DMS114 treated with DMSO at 0.1 percent for 48 hours (cell line): ENCODE data around the gene ELAVL2.

Experiments used
- DNase-seq: peaks from one replicate; lab custom pipeline; 2025; ENCODE audit not compliant: unreplicated experiment; lab: John Stamatoyannopoulos, UW

The ELAVL2 gene

DNA sequence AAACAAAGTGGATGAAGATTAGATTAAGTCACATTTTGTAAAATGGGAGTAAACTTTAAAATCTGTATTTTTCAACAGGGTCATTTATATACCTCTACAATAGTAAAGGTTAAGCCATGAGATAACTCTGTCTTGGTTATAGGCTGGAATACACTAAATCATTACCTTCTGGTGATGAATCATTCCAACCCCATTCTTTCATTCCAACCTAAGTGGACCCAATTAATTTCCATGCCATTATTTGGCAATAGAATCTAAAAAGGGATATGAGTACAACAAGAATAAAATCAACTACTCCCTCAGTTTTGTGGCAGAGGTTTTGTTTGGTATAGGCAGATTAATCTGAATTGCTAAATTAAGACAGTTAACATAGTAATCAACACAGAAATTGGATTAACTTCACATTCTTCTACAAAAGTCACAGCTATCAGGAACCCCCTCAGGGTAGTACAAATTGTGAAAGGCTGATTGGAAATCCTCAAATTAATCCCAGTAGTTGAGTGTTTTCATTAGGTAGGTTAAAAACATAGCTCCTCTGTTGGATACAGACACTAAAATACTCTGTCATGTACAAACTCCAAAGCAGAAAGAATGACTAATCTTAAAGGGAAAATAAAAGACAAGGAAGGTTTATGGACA is 54.2 kb downstream of the ELAVL2 start:
- DNase-seq = no peak

DNA sequence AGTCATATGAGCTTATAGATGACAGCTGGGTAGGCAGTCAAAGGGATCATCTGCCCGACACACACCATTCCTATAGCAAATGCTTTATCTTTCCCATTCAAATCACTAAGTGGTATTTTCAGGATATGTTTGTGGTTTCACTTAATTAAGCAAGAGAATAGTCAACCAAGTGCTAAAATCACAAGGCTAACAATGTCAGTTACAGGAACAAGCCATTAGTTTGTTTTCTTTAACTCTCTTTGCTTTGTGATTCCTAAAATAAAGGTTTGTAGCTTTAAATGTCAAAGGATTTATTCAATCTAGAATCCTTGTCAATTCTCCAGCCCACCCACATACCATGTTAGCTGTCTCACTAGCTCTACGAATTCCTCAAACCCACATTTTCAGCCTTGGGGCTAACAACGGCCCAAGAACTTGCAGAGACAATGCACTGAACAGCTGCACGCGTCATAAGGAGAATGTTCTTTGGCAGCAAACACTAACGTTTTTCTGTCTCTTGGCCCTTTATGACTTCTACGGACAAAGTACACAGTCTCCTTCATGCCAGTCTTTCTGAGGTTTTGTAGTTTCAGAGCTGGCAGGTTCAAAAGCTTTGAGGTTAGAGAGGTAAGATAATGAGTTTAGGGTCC is 56.6 kb downstream of the ELAVL2 start:
- no peak for DNase-seq

DNA sequence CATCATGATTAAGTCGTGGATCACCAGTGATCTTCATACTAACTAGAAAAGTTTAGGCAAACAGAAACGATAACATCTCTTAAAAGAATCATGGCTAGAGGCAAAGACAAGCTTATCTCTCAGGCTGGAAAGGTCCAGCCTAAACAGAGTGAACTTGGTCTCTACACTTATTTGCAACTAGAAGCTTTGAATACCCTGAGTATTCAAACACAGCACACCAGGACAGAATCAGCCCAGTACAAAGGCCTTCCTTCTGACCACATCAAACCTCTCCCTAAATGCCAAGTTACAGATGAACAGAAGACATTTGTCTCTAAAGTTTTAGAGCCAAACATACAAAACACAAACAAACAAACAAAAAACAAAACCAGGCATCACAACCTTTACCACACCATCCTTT is 57.2 kb downstream of the ELAVL2 start:
- DNase-seq = no peak

DNA sequence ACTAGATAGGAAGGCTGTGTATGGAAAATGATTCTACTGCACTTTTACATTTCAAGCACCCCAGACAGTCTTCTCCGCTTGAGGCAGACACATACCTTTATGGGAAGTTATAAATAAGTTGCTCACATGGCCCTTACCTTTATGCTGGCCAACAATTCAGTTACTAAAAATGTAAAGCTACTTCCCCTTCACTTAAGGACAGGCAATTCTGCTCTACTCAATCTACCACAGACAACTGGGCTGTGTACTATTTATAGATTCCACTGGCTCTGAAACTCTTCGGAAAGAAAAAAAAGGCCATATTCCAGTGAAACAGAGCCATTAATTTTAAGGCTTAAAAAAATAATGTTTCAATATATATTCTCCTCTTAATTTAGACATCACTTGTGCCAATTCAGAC is 59.4 kb downstream of the ELAVL2 start:
- DNase-seq = no peak

DNA sequence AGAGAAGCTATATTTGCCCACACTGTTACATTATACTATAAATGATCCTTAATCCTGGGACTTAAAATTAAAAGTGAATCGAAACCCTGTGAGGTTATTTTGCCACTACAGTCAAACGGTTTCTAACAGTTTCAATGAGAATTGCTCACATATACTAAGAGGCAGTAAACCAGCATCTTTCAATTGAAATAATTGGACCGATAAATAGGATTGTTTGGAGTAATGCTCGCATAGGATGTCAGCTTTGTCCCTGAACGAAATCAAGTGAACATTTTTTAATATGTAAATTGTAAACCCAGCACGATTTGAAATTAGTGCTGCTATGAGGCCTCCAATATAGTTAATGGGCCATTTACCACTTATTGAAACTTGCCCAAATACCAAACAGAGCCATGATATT is 60.5 kb downstream of the ELAVL2 start:
- DNase-seq = no peak

DNA sequence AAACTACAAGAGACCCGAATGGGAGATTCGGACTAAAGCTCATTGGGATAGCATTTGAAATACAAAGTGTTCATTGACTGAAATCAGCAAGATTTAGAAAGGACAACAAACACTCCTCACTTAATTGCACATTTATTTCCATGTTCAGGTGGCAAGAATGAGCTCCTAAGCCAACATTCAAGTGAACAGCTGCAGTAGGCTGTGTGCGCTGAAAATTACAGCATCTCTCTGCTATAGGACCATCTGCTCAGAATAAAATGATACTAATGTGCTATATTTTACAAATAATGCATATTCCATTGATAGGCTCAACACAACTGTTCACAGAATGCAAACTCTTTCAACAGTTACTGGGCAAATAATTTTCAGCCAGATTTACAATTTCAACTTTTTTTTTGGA is 61.8 kb downstream of the ELAVL2 start:
- no peak for DNase-seq

DNA sequence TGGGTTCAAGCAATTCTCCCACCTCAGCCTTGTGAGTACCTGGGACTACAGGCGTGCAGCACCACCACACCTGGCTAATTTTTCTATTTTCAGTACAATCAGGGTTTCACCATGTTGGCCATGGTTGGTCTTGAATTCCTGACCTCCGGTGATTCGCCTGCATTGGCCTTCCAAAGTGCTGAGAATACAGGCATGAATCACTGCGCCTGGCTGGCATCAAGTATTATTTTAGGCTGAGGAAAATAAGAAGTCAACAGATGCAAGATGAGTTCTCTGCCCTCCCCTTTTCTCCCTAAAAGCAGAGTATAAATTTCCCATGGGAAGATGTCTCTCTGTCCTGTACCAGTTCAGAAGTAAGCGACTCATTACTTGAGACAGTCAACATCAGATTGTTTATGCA is 71.5 kb downstream of the ELAVL2 start:
- no peak for DNase-seq

DNA sequence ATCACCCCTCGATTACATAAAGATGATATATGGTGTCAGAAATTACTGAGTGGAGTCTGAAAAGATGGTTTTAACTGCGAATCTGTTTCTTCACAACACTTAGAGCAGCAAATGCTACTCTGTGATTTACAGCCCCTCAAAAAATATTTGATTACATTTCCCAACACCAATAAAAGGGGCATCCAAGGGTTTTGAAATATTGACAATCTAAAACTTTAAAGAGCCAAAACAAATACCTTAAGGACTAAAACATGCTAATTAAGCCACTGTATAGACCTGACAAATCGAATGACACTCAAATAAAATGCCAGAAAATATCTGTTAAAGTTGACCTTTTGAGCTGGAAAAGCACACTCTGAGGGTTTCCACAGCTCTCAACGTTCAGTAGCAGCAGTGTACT is 73.2 kb downstream of the ELAVL2 start:
- no peak for DNase-seq

DNA sequence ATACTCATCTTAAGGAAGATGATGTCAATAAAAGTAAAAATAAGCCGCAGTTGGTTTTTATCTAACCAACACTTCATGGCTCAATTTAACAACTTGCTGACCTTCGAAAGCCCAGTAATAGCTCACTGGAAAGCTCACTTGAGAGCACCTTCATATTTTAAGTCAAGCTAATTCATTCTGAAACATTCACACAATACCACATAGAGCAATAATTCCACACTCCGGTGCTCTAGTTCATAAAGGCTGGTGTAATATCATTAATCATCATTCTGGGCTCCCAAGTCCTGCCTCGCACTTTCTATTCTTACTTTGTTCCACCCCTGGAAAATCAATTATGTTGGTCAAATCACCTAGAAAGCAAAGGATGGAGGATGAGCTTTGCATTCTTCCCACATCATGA is 74.4 kb downstream of the ELAVL2 start:
- DNase-seq = no peak

DNA sequence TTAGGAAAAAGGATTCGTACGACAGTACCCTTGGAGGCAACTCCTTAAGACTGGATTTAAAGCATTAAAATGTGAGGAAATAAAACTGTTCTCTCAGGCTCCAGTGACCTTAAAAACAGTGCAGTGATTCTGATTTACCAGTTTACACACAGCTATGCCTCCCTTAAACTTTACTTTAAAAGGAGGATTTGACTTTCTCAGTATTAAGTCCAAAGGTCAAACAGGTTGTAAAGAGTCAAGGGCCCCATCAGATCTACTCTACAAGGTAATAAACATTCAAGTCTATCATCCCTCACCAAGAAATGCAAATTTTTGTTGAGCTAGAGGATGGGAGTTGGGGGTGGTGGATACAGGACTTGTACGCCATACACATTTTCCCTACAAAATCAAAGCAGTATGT is 75.2 kb downstream of the ELAVL2 start:
- DNase-seq = no peak

DNA sequence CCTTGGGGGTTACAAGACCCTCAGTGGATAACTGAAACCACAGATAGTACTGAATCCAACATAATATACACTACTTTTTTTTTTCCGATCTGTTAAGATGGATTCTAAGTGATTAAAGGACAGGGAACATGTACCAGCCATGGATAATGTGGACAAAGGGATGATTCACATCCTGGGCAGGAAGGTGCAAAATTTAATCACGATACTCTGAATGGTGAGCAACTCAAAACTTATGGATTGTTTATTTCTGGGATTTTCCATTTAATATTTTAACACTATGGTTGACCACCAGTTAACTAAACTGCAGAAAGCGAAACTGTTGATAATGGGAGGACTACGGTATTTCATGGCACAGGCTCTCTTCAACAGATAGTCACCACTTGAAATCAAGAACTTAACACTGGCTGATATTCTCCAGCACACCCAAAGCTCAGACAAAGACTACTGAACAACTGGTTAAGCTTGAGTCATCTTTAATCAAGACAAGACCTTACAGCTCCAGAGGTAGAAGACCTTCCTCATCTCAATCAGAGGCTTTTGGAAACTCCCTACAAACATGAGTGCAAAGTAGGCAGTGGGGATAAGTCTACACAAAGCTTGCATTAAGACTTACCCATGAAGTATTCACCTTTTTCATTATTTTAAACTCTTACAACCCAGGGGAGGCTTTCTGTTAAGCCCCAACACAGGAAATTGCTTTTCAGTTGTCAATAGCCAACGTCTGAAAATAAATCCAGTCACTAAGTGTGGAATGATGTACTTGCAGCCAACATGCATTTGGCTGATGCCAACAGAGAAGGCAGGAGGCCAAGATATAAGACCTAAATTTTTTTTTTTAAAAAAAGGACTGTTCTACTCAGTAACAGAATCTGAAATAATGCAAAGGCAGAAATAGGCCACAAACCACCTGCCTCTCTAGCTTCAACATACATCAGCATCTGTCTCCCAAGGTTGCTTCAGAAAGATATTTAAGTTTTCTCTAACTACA is 78.7 kb downstream of the ELAVL2 start:
- no peak for DNase-seq

DNA sequence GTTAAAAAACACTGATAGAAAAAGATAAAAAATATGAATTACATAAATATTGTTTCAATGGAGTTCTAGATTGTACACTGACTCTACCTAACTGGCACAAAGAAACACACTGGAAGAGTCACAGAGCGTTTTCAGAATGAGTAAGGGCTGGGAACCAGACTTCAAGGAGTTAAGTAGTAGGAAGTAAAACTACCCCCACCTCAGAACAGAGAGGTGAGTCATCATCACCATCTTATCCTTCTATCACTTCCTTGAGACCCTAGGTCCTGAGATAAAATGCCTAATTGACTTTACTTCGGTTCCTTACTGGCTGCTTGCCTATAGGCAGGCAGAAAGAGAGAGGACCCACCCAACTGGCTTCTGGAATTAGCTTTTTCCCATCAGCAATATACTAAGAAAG is 79.7 kb downstream of the ELAVL2 start:
- DNase-seq = no peak

DNA sequence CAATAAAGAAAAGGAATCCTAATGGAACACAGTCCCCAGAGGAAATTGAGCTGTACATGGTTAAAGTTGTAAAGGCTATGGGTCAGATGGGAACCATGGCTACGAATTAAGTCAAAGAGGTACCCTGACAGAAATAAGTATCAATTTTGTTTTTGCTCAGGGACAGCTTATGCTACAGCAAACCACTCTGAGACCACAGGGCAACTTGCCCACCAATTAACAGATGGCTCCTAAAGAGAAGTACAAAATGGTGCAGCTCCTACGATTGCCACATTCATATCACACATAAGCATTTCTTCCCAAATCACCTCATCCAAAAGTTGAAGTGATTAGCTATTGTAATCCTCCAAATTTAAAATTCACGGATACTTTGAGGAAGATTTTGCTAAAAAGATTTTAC is 83.0 kb downstream of the ELAVL2 start:
- no peak for DNase-seq

DNA sequence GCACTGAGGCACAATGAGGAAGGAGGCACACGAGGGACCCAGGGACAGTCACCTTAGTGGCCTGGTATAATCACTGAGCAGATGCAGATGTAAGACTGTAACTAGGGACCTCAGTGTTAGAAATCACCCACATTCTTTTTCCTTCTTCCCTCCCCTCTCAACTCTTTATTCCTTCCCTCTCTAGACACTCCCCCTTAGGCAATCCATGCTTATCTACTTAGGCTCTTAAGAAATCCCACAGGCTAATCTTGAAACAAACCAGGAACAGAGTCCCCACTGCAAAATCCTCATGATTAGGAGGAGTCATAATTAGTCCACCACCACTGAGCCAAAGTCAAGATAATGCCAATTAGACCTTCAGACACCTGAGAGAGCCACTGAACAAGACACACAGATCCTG is 84.7 kb downstream of the ELAVL2 start:
- DNase-seq = no peak

DNA sequence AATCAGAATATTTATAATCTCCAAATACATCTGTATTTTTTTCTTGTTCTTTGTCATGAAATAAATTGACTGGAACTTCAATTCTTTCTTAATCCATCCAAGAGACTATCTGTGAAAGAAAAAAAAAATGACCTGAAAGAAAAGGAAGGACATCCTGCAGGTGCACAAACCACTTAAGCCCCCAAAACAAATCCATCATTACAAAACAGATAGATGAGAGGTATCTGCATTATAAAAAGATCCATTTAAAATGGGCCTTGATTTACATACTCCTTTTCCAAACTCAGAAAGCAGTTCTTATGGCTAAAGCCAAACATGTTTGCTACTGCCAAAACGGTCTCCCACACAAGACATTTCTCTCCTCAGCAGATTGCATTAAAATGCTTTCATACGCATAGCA is 85.5 kb downstream of the ELAVL2 start:
- DNase-seq = no peak

DNA sequence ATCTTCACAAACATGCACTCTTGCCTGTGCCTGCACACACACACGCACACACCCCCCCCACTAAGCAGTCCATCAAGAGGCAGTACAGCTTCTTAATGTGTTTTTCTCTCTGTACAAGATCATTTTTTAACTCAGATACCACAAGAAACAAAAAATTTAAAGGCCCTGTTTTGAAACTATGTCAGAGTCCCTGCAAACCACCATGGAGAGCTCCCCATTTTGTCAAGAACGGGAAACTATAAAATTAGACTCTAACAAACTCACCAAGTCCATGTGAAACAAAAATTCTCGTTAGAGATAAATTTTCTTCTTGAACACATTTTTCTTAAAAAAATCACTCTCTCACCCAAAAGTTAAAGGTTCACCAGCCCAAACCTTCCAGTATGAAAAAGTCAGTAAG is 86.3 kb downstream of the ELAVL2 start:
- DNase-seq = no peak

DNA sequence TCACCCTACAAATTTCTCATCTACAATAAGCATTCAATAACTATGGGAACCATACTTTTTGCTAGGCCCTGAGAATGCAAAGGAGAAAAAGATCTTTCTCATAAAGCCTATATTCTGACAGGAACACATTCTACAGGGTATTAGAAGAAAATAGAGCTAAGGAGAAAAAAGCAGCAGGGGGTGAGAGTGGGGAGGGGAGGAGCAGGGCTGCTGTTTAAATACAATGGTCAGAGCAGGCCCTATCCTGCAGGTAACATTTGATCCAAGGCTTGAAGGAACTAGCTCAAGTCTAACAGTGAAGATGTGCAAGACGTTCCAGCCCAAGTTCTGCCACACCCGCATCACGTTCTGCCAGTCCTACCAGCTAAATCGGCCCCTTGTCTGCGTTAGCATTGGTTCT is 89.7 kb downstream of the ELAVL2 start:
- DNase-seq = no peak

DNA sequence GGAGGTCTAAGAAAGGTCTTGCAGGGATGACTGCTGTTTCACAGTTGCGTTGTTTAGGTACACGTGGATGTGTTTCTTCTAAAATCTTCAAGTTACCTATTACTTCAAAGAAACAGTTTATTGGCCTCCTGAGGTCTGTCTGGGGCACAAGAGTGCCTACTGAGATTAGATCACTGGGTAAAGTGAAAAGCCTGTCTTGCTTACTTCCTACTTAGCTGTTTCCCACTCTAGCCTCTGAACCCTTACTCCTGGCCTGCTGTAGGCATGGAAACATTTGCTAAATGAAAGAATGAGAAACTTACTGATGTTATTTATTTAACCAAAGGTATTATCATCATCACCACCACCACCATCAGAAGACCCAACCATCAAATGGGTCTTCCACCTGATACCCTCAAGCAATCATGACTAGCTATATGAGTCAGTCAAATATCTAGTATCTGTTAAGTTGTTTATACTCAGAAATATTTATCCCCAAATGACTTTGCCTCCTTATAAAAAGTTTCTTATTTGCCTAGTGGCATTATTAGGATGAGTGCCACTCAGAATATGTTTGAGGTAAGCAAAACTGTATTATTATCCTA is 92.5 kb downstream of the ELAVL2 start:
- DNase-seq = no peak

DNA sequence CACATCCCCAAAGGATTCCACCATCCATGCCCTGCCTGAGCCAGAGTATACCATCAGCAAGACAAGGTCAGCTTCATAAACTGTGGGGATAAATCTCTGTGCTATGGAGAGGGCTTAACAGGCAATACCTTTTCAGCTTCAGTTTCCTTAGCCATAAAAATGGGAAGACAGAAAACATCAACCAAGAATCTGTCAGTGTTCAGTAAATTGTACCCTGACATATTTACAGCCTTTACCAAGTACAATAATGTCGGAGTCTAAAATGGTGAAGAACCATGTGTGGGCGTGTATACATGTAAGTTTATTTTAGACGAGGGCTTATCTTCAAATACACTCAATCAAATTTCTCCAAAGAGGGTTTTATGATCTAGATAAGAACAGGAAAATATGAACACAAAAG is 94.7 kb downstream of the ELAVL2 start:
- no peak for DNase-seq

DNA sequence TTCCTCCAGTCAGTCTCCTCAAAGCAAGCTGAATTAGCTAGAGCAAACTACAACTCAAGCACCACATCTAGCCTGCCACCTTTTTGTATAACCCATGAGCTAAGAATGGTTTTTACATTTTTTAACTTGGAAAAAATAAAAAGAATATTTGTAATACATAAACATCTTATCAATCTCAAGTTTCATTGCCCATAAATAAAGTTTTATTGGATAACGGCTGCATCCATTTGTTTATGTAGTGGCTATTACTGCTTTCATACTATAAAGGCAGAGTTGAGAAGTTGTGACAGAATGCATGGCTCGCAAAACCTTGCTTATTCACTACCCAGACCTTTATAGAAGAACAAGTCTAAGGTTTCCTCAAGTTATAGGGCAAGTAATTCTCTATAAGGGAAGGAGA is 95.7 kb downstream of the ELAVL2 start:
- DNase-seq = no peak

DNA sequence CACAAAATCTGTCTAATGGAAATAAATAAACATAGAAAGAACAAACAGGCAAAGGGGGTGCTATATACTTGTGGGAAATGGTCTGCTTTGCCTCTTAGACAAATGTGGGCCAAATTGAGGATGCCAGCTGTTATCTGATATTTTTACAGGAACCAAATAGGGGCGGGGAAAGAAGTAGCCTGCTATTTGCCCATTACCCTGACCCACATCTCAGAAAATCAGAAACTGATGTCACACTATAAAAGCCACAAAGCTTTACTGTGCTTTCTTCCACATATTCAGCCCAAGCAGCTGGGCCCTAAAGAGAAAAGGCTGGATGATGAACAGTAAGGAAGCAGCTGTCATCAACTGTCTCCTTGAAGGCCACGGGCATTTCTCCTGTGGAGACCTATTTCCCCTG is 97.3 kb downstream of the ELAVL2 start:
- no peak for DNase-seq
